Activated gamma-delta T cell treated with anti-CD3 and anti-CD28 coated beads, Interleukin-2, amount 50 U/mL, for 16 hours (primary cell): Measurements from ENCODE around the gene ZFAND2A.
"Not testable (repeated sequence)": the region's sequence is repeated elsewhere in the genome, so short reads cannot be mapped to it uniquely, and the experiment has no call there.

Experiments
- DNase-seq: peaks from one replicate; pipeline ENCODE4 v3.0.0-alpha.2; 2020; ENCODE audit warnings: low read depth

ZFAND2A gene

GRCh38 chr7:1175597-1175966 is 15.6 kb upstream of the ZFAND2A start:
- no peak for DNase-seq

GRCh38 chr7:1174881-1175596 is 15.0 kb upstream of the ZFAND2A start:
- no peak for DNase-seq

- no peak for DNase-seq
These were observed 14.0 kb upstream of the ZFAND2A start for GRCh38 chr7:1174002-1174401.

- no peak for DNase-seq
These were observed 12.9 kb upstream of the ZFAND2A start for GRCh38 chr7:1172666-1173523.

- DNase-seq: not testable (repeated sequence)
These were observed 11.5 kb upstream of the ZFAND2A start for GRCh38 chr7:1171516-1171915.

GRCh38 chr7:1170741-1171501 is 10.9 kb upstream of the ZFAND2A start:
- no peak for DNase-seq

- DNase-seq: peak; percentile 95
These were observed 9.7 kb upstream of the ZFAND2A start for GRCh38 chr7:1169409-1170368.

GRCh38 chr7:1168422-1168821 is 8.4 kb upstream of the ZFAND2A start:
- DNase-seq: no peak

GRCh38 chr7:1164436-1164835 is 4.4 kb upstream of the ZFAND2A start:
- no peak for DNase-seq

- no peak for DNase-seq
These were observed 3.1 kb upstream of the ZFAND2A start for GRCh38 chr7:1163121-1163520.

GRCh38 chr7:1160670-1161021 is 650 bp upstream of the ZFAND2A start:
- DNase-seq: no peak

- not testable (repeated sequence) for DNase-seq
These were observed 765 bp downstream of the ZFAND2A start for GRCh38 chr7:1159231-1159630.

- DNase-seq: no peak
These were observed 1.5 kb downstream of the ZFAND2A start for GRCh38 chr7:1158203-1159126.

- no peak for DNase-seq
These were observed 3.0 kb downstream of the ZFAND2A start for GRCh38 chr7:1156782-1157535.

- not testable (repeated sequence) for DNase-seq
These were observed 3.9 kb downstream of the ZFAND2A start for GRCh38 chr7:1155818-1156781.

GRCh38 chr7:1154172-1154739 is 5.7 kb downstream of the ZFAND2A start:
- no peak for DNase-seq

GRCh38 chr7:1152492-1152891 is 7.5 kb downstream of the ZFAND2A start:
- no peak for DNase-seq
